ENCODE results near the gene EML3.

DNA sequence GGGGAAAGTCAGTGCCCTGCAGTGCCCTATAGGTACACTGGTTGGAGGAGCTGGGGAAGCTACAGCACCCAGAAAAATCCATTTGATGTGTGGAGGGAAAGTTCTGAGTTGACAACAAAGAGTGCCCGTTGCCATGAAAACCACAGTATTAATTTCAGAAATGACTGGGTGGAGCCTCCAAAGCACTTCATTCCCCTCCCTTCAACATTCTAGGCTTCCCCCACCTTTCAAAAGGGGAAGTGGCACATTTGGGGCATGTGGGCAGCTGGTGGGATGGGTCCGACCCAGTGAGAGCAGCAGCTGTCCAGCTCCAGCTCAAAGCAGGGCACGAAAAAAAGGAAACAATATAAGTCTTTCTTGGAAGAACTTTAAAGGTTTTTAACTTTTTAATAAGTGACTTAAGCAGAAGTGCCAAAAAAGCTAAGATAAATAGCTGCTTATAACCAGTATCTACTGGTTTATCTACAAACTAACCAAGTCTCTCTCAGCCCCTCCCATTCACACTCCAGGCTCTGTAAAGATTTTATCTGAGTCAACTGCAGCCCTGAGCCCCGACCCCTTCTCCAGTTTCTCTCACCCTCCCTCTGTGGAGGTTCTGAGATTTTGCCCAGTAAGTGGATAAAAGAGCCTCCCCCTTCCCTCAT lies 57.0 kb downstream of the EML3 start:
- TF ChIP-seq USF2 (IDR thresholded peaks at IDR 0.05; ENCODE audit: low read length) (no peak), CTCF (IDR thresholded peaks at IDR 0.05; ENCODE audit: control extremely low read depth in 1 of 3, insufficient read depth in 1 of 3, low read depth in 1 of 3, low read length in 3 of 3) (no peak)
